Measurements from ENCODE around the gene P2RX7. TPM values are rescaled to one million over a fixed set of nuclear protein-coding genes. Genes with fewer than 3 reads are reported as not detected.

P2RX7 gene
- 0.65 and 1.7 TPM in 2 replicates for total RNA-seq

GRCh38 chr12:121132601-121133481 is at the start of gene P2RX7:
P2RX7 (plus strand) TSS chr12:121132876; CDS start chr12:121132971, 95 bp downstream.

GRCh38 chr12:121209624-121210572 is 77.2 kb downstream of the P2RX7 start, which contains the start of gene P2RX4:
P2RX4 (plus strand) TSS chr12:121210129; CDS start chr12:121210165, 36 bp downstream.

Other genes starting within 250 kb of the P2RX7 start
- gene SPPL3, start 228.5 kb upstream of the P2RX7 start, total RNA-seq: 3.6 and 5.2 TPM in 2 replicates
- not detected in 2 replicates for gene HNF1A, start 154.3 kb upstream of the P2RX7 start, total RNA-seq
- gene C12orf43, start 116.4 kb upstream of the P2RX7 start, total RNA-seq: 11.1 and 13.6 TPM in 2 replicates
- gene OASL, start 93.6 kb upstream of the P2RX7 start, total RNA-seq: 1.9 and 27.4 TPM in 2 replicates
- gene P2RX4, start 77.3 kb downstream of the P2RX7 start, total RNA-seq: 18.8 and 48.5 TPM in 2 replicates
- gene CAMKK2, start 163.8 kb downstream of the P2RX7 start, total RNA-seq: 12.7 and 26.6 TPM in 2 replicates
- 167 and 174 TPM in 2 replicates for gene ANAPC5, start 219.5 kb downstream of the P2RX7 start, total RNA-seq